ENCODE measurements around the gene ENTPD5.

Gene ENTPD5

DNA sequence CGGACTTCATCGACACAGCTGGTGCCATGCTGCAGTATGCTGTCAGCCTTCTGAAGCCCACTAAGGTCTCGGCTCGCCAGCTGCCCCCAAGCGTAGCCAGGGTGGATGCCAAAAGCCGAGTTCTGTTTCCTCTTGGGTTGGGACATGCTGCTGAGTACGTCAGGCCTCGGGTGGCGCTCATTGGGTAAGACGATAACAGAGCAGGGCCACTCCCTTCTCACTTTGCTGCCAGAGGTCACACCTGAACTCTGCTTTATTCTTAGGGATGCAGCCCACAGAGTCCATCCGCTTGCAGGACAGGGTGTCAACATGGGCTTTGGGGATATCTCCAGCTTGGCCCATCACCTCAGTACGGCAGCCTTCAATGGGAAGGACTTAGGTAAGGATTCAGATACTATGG is 57.9 kb downstream of the ENTPD5 start:
- no peak overlapping the region for H3K27ac ChIP-seq
- no peak overlapping the region for H3K4me2 ChIP-seq (ENCODE audit: low read length)
- H3K4me1 ChIP-seq: no peaks in the 10 kb centered on the region
- TF ChIP-seq CTCF (IDR thresholded peaks at IDR 0.05): no peak
- no peaks in the 10 kb centered on the region for H3K9me3 ChIP-seq (ENCODE audit: control insufficient read depth, low read length)
- H3K79me2 ChIP-seq: no peaks in the 10 kb centered on the region
- no peak overlapping the region for H3K4me3 ChIP-seq (ENCODE audit: low read depth, low read length)
- H3K36me3 ChIP-seq (ENCODE audit: control insufficient read depth, insufficient read depth, low read length): no peaks in the 10 kb centered on the region
- H2AFZ ChIP-seq: no peak overlapping the region
- H3K27me3 ChIP-seq (ENCODE audit: control insufficient read depth, insufficient read depth, low read length): no peaks in the 10 kb centered on the region
- no peak overlapping the region for H3K9ac ChIP-seq

GRCh38 chr14:73958591-73958990 is 60.5 kb downstream of the ENTPD5 start:
- Histone ChIP-seq H3K9ac (no peak overlapping the region), H3K36me3 (ENCODE audit: control insufficient read depth, insufficient read depth, low read length) (no peaks in the 10 kb centered on the region), H3K4me2 (ENCODE audit: low read length) (no peak overlapping the region), H3K9me3 (ENCODE audit: control insufficient read depth, low read length) (no peaks in the 10 kb centered on the region), H3K4me3 (ENCODE audit: low read depth, low read length) (no peak overlapping the region), H3K27me3 (ENCODE audit: control insufficient read depth, insufficient read depth, low read length) (no peaks in the 10 kb centered on the region), H3K4me1 (no peaks in the 10 kb centered on the region), H3K27ac (no peak overlapping the region), H2AFZ (no peak overlapping the region), H3K79me2 (no peaks in the 10 kb centered on the region)
- no peak for TF ChIP-seq CTCF (IDR thresholded peaks at IDR 0.05)

DNA sequence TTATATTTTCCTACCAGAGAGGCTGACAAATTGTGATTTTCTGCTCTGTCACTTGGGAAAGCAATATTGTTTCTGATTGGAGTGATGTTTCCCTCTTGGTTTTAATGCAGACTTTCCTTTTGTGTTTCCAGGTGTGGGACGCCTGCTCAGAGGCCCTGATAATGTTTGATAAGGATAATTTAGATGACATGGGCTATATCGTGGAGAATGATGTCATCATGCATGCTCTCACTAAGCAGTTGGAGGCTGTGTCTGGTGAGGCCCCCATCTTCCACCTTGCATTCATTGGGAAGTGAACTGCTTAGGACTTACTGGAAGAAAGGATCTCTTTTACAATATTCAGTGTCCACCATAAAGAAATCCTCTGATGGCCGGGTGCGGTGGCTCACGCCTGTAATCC is 63.4 kb downstream of the ENTPD5 start:
- Histone ChIP-seq H3K27ac (no peak overlapping the region), H3K9ac (no peak overlapping the region), H3K4me2 (ENCODE audit: low read length) (no peak overlapping the region), H3K36me3 (ENCODE audit: control insufficient read depth, insufficient read depth, low read length) (no peaks in the 10 kb centered on the region), H3K4me3 (ENCODE audit: low read depth, low read length) (no peak overlapping the region), H3K9me3 (ENCODE audit: control insufficient read depth, low read length) (no peaks in the 10 kb centered on the region), H2AFZ (no peak overlapping the region), H3K79me2 (peaks cover 3% of the 10 kb centered on the region), H3K27me3 (ENCODE audit: control insufficient read depth, insufficient read depth, low read length) (no peaks in the 10 kb centered on the region), H3K4me1 (peaks cover 8% of the 10 kb centered on the region)
- no peak for TF ChIP-seq CTCF (IDR thresholded peaks at IDR 0.05)

DNA sequence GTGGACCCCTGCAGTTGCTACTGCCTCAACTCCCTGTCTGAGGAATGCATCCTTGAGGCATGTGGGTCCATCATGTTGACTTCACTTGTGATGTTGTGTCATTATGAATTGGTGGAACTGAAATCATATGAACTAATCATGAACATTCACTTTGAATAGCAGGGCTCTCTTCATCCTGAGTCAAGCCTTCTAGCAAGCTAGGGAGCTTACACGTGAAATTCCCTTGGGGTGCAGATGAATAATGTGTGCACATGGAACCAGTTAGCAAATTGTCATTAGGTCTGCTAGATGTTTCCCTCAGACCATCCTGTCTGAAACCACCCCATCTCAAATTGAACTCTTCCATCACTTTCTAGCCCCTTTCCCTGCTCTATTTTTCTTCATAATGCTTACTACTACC is 65.4 kb downstream of the ENTPD5 start:
- Histone ChIP-seq H3K4me3 (ENCODE audit: low read depth, low read length) (no peak overlapping the region), H3K9ac (no peak overlapping the region), H3K4me1 (peaks cover 8% of the 10 kb centered on the region), H3K79me2 (peaks cover 4% of the 10 kb centered on the region), H3K9me3 (ENCODE audit: control insufficient read depth, low read length) (no peaks in the 10 kb centered on the region), H3K27me3 (ENCODE audit: control insufficient read depth, insufficient read depth, low read length) (no peaks in the 10 kb centered on the region), H2AFZ (no peak overlapping the region), H3K4me2 (ENCODE audit: low read length) (no peak overlapping the region), H3K27ac (no peak overlapping the region), H3K36me3 (ENCODE audit: control insufficient read depth, insufficient read depth, low read length) (no peaks in the 10 kb centered on the region)
- TF ChIP-seq CTCF (IDR thresholded peaks at IDR 0.05): no peak
